ENCODE data around the gene CDK14. TPM values are rescaled to one million over a fixed set of nuclear protein-coding genes. Genes with fewer than 3 reads are reported as not detected.

CDK14 gene
- total RNA-seq, 2 experiments from 2014 or later, result 0.05 to 0.27 TPM

GRCh38 chr7:90690159-90690858 lies 94.2 kb downstream of the CDK14 start:
- H3K27me3 Mint-ChIP-seq, result peaks cover under 1% of the 10 kb centered on the region
- intact Hi-C loops (cut with micrococcal nuclease), result no loop called here
- TF ChIP-seq, protein P1, sequence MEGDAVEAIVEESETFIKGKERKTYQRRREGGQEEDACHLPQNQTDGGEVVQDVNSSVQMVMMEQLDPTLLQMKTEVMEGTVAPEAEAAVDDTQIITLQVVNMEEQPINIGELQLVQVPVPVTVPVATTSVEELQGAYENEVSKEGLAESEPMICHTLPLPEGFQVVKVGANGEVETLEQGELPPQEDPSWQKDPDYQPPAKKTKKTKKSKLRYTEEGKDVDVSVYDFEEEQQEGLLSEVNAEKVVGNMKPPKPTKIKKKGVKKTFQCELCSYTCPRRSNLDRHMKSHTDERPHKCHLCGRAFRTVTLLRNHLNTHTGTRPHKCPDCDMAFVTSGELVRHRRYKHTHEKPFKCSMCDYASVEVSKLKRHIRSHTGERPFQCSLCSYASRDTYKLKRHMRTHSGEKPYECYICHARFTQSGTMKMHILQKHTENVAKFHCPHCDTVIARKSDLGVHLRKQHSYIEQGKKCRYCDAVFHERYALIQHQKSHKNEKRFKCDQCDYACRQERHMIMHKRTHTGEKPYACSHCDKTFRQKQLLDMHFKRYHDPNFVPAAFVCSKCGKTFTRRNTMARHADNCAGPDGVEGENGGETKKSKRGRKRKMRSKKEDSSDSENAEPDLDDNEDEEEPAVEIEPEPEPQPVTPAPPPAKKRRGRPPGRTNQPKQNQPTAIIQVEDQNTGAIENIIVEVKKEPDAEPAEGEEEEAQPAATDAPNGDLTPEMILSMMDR (IDR thresholded peaks at IDR 0.05), result no peak
- no peaks in the 10 kb centered on the region for H3K4me1 Mint-ChIP-seq (ENCODE audit: low read depth)
- H3K27ac Mint-ChIP-seq, result no peak overlapping the region
- DNase-seq (no peak), ATAC-seq (no peak)
- no peak overlapping the region for H3K4me3 Mint-ChIP-seq
- no peaks in the 10 kb centered on the region for H3K36me3 Mint-ChIP-seq (ENCODE audit: low read depth)
- ChIA-PET CTCF (no interaction called here), POLR2A (no interaction called here)
- no peaks in the 10 kb centered on the region for H3K9me3 Mint-ChIP-seq

- ChIA-PET CTCF (no interaction called here), POLR2A (no interaction called here)
- intact Hi-C loops (cut with micrococcal nuclease), result no loop called here
These were observed 96.3 kb downstream of the CDK14 start for GRCh38 chr7:90692396-90692795.

DNA sequence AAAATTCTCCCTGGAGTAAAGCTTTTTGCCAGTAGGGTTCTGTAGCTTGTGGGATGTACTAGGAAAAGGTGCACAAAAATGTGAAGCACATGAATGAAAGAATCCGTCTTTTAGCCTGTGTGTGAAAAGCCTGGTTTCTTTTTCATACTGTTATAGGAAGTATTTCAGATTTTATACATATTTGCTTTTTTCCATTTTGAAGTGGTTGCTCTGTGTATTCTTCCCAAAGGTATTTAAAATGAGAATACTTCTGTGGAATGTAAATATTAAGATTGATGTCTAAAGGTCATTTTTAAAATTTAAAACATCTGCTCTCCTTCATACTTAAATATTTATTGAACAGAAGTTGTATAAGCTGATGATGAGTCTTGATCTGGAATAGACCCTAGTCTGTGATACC lies 96.8 kb downstream of the CDK14 start:
- TF ChIP-seq, protein P1 (IDR thresholded peaks at IDR 0.05), result no peak
- POLR2A ChIA-PET, result no interaction called here
- Mint-ChIP-seq H3K4me1 (ENCODE audit: low read depth) (no peaks in the 10 kb centered on the region), H3K27ac (no peak overlapping the region), H3K9me3 (no peaks in the 10 kb centered on the region), H3K4me3 (no peak overlapping the region), H3K27me3 (peaks cover 4% of the 10 kb centered on the region), H3K36me3 (ENCODE audit: low read depth) (no peaks in the 10 kb centered on the region)
- ATAC-seq (no peak), DNase-seq (no peak)
- CTCF ChIA-PET, result interaction anchor here (1.1 kb wide), 1 partner anchor 9 kb away, joined by 3 read pairs; no protein-coding TSS in a partner anchor
- intact Hi-C loops (cut with micrococcal nuclease), result no loop called here

More at GRCh38 chr7:90692396-90692795, 96.3 kb downstream of the CDK14 start:
- DNase-seq (no peak), ATAC-seq (no peak)
- Mint-ChIP-seq H3K4me1 (ENCODE audit: low read depth) (no peaks in the 10 kb centered on the region), H3K36me3 (ENCODE audit: low read depth) (no peaks in the 10 kb centered on the region), H3K27me3 (peaks cover 4% of the 10 kb centered on the region), H3K27ac (no peak overlapping the region), H3K4me3 (no peak overlapping the region), H3K9me3 (no peaks in the 10 kb centered on the region)
- TF ChIP-seq, protein P1 (IDR thresholded peaks at IDR 0.05), result no peak

DNA sequence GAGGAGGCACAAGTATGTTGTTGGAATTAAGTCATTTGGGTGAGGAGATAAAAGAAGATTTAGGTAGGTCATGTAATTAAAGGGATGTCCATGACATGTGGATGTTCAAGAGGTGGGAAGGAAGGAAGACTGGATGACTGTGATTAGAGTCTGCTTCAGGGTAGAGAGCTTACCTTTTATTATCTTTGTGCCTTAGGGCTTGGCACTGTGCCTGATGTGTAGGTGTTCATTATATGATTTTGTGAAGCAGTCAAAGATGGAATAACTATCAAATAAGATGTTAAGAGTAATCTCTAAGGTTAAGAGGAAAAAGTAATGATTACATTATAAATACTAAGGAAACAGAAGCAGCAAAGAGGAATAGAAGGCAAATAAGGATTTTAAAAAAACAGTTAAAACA lies 97.8 kb downstream of the CDK14 start:
- intact Hi-C loops (cut with micrococcal nuclease), result no loop called here
- CTCF ChIA-PET, result no interaction called here
- peaks cover 4% of the 10 kb centered on the region for H3K27me3 Mint-ChIP-seq
- H3K4me1 Mint-ChIP-seq (ENCODE audit: low read depth), result no peaks in the 10 kb centered on the region
- no peaks in the 10 kb centered on the region for H3K9me3 Mint-ChIP-seq
- no peak for DNase-seq
- H3K27ac Mint-ChIP-seq, result no peak overlapping the region
- H3K4me3 Mint-ChIP-seq, result no peak overlapping the region
- ATAC-seq, result no peak
- TF ChIP-seq, protein P1 (IDR thresholded peaks at IDR 0.05), result no peak
- no peaks in the 10 kb centered on the region for H3K36me3 Mint-ChIP-seq (ENCODE audit: low read depth)
- POLR2A ChIA-PET, result no interaction called here

DNA sequence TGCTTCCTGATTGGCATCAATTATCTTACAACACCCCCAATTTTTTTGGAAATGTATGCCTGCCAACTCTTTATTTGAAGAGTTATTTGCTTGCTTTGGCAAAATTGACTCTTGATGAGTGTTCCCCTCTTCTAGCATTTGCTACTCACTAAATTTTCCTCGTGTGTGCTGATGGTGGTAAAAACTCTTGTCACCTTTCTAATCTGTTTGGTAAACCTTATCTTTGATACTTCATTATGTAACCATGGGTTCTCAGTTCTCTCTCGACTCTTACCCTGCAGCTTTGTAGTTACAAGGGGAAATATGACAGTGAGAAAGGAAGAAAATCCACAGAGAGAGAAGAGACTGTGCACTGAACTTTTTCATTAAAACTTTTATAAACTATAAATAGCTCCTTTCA lies 102.5 kb downstream of the CDK14 start:
- TF ChIP-seq, protein P1 (IDR thresholded peaks at IDR 0.05), result no peak
- Mint-ChIP-seq H3K4me1 (ENCODE audit: low read depth) (peaks cover 2% of the 10 kb centered on the region), H3K27ac (no peak overlapping the region), H3K4me3 (no peak overlapping the region), H3K9me3 (no peaks in the 10 kb centered on the region), H3K27me3 (peaks cover 6% of the 10 kb centered on the region), H3K36me3 (ENCODE audit: low read depth) (no peaks in the 10 kb centered on the region)
- DNase-seq (no peak), ATAC-seq (no peak)
- intact Hi-C loops (cut with micrococcal nuclease), result no loop called here
- ChIA-PET CTCF (no interaction called here), POLR2A (no interaction called here)
